AG09309 (cell line): ENCODE measurements around the gene STX16.
A peak's percentile ranks its signal among the peaks of the same experiment; 100 is the strongest.

Experiments
- DNase-seq: peaks from one replicate; pipeline ENCODE4 v3.0.0-alpha.2; 2010; ENCODE audit warnings: low read depth
- H3K4me3 ChIP-seq: 2 replicates; pipeline ENCODE4 v1.5.1; 2011; ENCODE audit warnings: mild to moderate bottlenecking, low read depth, low read length, moderate library complexity; ENCODE audit not compliant: control insufficient read depth
- CTCF ChIP-seq: IDR thresholded peaks from 2 replicates; pipeline ENCODE4 v1.5.1; 2011; ENCODE audit warnings: mild to moderate bottlenecking, low read depth, low read length, inconsistent platforms; ENCODE audit not compliant: insufficient read depth, control insufficient read depth; ENCODE audit errors: missing control alignments

STX16 gene

GRCh38 chr20:58691773-58692578 lies 40.9 kb downstream of the STX16 start:
- TF ChIP-seq CTCF, result no peak
- DNase-seq, result no peak
- H3K4me3 ChIP-seq, result no peak overlapping the region

- peak within 1 kb of the TSS; percentile 52 for H3K4me3 ChIP-seq
- DNase-seq, result no peak
- no peak for TF ChIP-seq CTCF
Observed at GRCh38 chr20:58692579-58693225, 41.6 kb downstream of the STX16 start, which contains the start of gene NPEPL1. TSS of gene NPEPL1 (plus strand) at chr20:58692800. CDS start at chr20:58692901, 101 bp downstream.

GRCh38 chr20:58693226-58694006 lies 42.3 kb downstream of the STX16 start:
- TF ChIP-seq CTCF, result no peak
- DNase-seq, result no peak

GRCh38 chr20:58694241-58695083 lies 43.4 kb downstream of the STX16 start:
- no peak for DNase-seq
- no peak for TF ChIP-seq CTCF
- no peak overlapping the region for H3K4me3 ChIP-seq

More at GRCh38 chr20:58693226-58694006, 42.3 kb downstream of the STX16 start:
- H3K4me3 ChIP-seq, result peak overlapping the region; percentile 52

- no peak overlapping the region for H3K4me3 ChIP-seq
- no peak for TF ChIP-seq CTCF
- DNase-seq, result no peak
Observed at GRCh38 chr20:58695084-58695722, 44.1 kb downstream of the STX16 start.
